ENCODE data around the gene PRCC. TPM values are rescaled to one million over a fixed set of nuclear protein-coding genes. Genes with fewer than 3 reads are reported as not detected.

Gene PRCC
- total RNA-seq, 2 donors from 2014 or later: 22.9 to 34.5 TPM

Other genes starting within 250 kb of the PRCC start
- gene IQGAP3, start 195.0 kb upstream of the PRCC start, total RNA-seq: 1 to 10 TPM; 2.2 to 3.5 TPM
- gene TTC24, start 187.8 kb upstream of the PRCC start, total RNA-seq: not detected
- gene NAXE, start 175.8 kb upstream of the PRCC start, total RNA-seq: 10 to 100 TPM; 38.3 to 66.5 TPM
- gene GPATCH4, start 166.1 kb upstream of the PRCC start, total RNA-seq: 10 to 100 TPM in 1 of 2 donors, 1 to 10 TPM in 1; 8.1 to 69.3 TPM
- 1 to 10 TPM in 1 of 2 donors, not detected in 1; 1.2 TPM for gene HAPLN2, start 148.1 kb upstream of the PRCC start, total RNA-seq
- under 1 TPM; 0.54 to 0.99 TPM for gene BCAN, start 125.4 kb upstream of the PRCC start, total RNA-seq
- gene NES, start 90.1 kb upstream of the PRCC start, total RNA-seq: 10 to 100 TPM; 30.6 to 30.9 TPM
- gene CRABP2, start 62.0 kb upstream of the PRCC start, total RNA-seq: 1 to 10 TPM; 1.3 to 7.0 TPM
- gene METTL25B, start 39.1 kb upstream of the PRCC start, total RNA-seq: 10 to 100 TPM; 15.2 to 17.9 TPM
- gene ISG20L2, start 38.8 kb upstream of the PRCC start, total RNA-seq: 10 to 100 TPM; 15.0 to 19.8 TPM
- gene MRPL24, start 26.4 kb upstream of the PRCC start, total RNA-seq: 10 to 100 TPM; 22.6 to 35.6 TPM
- gene HDGF, start 15.9 kb upstream of the PRCC start, total RNA-seq: 100 to 1,000 TPM in 1 of 2 donors, 10 to 100 TPM in 1; 93.5 to 118 TPM
- gene SH2D2A, start 49.3 kb downstream of the PRCC start, total RNA-seq: 1 to 10 TPM in 1 of 2 donors, under 1 TPM in 1; 0.81 to 1.1 TPM
- gene INSRR, start 91.6 kb downstream of the PRCC start, total RNA-seq: not detected
- gene NTRK1, start 93.3 kb downstream of the PRCC start, total RNA-seq: under 1 TPM; 0.42 to 0.81 TPM
- 10 to 100 TPM; 31.0 to 34.9 TPM for gene PEAR1, start 126.2 kb downstream of the PRCC start, total RNA-seq
- not detected for gene LRRC71, start 153.1 kb downstream of the PRCC start, total RNA-seq